Measurements from ENCODE around the gene SZT2.
"Not testable (repeated sequence)": the region's sequence is repeated elsewhere in the genome, so short reads cannot be mapped to it uniquely, and the experiment has no call there.

SZT2 gene

DNA sequence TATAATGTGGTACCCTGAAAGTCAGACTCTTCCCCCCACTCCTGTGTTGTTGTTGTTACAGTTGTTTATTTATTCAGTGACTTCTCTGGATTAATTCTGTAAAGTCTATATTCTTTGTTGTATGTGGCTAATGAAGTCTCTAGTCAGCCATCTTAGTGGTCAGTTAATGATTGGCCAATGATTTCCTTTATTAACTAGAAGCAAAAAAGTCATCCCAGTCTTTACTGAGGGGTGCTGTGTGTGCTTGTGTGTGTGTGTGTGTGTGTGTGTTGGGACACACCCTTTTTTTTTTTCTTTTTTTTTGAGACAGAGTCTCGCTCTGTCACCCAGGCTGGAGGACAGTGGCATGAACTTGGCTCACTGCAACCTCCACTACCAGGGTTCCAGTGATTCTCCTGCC lies 101.4 kb downstream of the SZT2 start:
- DNase-seq (ENCODE audit: low read depth, low spot score) = no peak

DNA sequence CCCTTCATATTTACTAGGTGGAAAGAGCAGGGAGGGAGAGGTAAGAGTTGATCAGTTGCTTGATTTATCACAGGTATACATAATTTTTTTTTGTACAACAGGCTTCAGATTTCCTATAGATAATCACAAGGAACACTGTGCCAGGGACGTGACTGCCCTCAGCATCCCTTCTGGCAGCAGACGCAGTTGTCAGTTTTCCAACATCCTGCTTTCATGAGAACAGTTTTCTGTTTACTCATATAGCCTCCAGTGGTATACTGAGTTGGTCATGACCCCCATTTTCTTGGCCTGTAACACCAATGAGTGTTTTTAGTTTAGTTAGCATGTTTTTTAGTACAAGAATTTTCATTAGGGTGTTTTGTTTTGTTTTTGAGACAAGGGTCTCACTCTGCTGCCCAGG lies 103.1 kb downstream of the SZT2 start:
- no peak for DNase-seq (ENCODE audit: low read depth, low spot score)

DNA sequence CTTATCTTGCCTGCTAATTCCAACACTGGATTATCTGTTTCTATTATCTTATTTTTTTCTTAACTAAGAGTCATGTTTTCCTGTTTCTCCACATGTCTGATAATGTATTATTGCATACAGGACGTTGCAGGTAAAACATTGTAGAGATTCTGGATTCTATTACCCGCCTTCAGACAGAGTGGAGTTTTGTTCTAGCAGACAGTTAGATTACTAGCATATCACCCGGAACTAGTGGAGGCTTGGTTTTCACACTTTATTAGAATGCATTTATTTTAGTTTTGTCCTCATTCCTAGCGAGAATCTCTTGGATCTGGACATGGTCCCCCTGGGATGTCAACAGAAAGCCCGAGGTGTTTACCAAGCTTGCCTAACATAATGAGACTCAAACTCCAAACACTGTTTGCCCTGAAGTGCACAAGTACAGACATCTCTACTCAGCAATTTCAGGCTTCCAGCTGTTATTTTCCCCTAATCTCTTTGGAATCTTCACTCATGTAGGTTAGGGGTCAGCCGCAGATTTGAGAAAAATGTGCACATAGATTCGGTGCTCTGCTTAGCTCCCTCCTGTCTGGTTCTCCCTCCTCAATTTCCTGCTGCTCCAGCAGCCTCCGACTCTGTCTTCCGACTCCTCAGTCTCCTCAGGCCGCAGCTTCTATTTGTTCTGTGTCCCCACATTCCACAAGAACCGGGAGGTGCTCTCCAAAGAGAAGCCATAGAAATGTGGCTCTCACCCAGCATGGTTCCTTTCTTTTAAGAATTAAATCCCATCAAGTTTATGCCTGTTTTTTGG lies 104.2 kb downstream of the SZT2 start:
- DNase-seq (ENCODE audit: low read depth, low spot score) = peak; percentile 21

DNA sequence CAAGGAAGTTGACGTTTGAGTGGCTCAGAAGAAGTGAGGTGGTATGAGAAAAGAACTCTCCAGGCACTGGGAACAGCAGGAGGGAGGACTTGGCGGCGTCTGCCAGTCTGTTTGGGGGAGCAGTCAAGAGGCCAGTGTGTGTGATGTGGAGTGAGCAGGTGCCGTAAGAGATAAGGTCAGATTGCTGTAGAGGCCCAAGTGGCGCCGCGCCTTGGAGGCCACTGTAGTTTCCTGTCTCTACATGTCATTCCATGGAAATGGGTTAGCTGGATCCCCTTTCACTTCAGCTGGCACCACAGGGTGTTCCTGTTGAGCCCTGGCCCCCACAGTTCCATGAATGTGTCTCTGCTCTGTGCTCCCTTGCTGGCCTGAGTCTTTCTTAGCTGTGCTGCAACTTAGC lies 105.5 kb downstream of the SZT2 start:
- no peak for DNase-seq (ENCODE audit: low read depth, low spot score)

DNA sequence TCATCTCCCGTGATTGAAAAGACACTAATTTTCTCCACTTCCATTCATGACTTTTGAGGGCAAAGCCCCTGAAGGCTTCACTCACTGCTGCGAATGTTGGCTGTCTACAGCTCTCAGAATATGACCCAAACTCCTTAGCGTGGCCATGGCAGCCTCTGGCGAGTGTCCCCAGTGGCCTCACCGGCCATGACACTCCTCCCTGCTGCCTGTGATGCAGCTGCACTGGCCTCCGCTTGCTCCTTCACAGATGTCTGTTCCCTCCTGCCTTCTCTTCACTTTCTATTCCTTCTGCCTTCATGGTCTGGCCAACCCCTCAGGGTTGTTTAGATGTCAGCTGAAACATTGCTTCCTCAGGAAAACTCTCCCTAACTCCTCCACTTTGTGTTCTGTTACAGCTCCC lies 110.2 kb downstream of the SZT2 start:
- DNase-seq (ENCODE audit: low read depth, low spot score) = no peak

DNA sequence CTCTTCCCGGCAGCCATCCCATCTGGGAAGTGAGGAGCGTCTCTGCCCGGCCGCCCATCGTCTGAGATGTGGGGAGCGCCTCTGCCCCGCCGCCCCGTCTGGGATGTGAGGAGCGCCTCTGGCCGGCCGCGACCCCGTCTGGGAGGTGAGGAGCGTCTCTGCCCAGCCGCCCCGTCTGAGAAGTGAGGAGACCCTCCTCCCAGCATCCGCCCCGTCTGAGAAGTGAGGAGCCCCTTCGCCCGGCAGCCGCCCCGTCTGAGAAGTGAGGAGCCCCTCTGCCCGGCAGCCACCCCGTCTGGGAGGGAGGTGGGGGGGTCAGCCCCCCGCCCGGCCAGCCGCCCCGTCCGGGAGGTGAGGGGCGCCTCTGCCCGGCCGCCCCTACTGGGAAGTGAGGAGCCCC lies 112.1 kb downstream of the SZT2 start:
- DNase-seq (ENCODE audit: low read depth, low spot score) = not testable (repeated sequence)

DNA sequence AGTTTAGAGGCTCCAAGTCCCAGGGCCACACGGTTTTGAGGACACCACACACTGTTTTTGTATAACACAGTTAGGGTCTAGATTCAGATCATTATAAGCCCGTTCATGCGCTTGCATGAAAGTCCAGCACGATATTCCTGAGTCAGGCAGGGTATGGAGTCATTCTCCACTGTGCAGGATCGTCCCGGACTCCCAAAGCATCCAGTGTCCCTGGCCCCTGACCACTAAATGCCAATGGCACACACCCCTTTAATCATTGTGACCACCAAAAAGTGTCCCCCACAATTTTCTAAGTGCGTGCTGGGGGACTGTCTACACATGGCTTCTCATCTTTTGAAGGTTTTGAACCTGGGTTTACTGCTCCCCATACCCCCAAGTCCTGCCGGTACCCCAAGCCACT lies 113.8 kb downstream of the SZT2 start:
- no peak for DNase-seq (ENCODE audit: low read depth, low spot score)

Data from astrocyte of the hippocampus (primary cell).